Astrocyte of the cerebellum (primary cell): ENCODE results near the gene PPP6R3.

Experiments used
- DNase-seq: peaks from one replicate; pipeline ENCODE4 v3.0.0-alpha.2; 2011; ENCODE audit warnings: low read depth
- H3K4me3 ChIP-seq: 2 replicates; pipeline ENCODE4 v1.5.1; 2011; ENCODE audit warnings: mild to moderate bottlenecking, low read depth, low read length, moderate library complexity
- in situ Hi-C: cut with HindIII; loops from 2 replicates; pipeline ENCODE4 v1.10.0; 2017; ENCODE audit warnings: low sequenced_read_pairs
- TF ChIP-seq, protein P1 (sequence below): IDR thresholded peaks from 2 replicates; pipeline ENCODE4 v1.5.1; 2012; ENCODE audit warnings: low read length, low read depth, moderate library complexity, mild to moderate bottlenecking; ENCODE audit errors: missing control alignments

Gene PPP6R3

DNA sequence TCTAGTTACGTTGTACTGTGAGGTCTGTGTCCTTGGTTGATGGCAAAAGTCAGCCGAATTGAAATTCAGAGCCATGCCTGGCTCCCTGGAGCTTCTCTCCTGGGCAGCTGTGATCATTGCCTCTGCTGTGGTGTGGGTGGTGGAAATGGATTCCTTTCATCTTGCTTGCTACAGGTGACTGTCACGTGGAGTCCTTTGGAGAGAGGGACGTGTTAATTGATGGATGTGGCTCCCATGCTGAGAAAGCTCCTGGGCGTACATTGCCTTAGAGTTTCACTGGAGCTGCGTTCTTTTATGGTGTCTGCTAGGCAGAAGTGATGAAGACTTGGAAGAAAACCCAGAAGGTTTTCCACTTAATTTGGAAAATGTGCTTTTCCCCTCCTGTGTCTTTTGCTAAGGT is 41.9 kb upstream of the PPP6R3 start:
- in situ Hi-C loops: no loop called here
- TF ChIP-seq, protein P1, sequence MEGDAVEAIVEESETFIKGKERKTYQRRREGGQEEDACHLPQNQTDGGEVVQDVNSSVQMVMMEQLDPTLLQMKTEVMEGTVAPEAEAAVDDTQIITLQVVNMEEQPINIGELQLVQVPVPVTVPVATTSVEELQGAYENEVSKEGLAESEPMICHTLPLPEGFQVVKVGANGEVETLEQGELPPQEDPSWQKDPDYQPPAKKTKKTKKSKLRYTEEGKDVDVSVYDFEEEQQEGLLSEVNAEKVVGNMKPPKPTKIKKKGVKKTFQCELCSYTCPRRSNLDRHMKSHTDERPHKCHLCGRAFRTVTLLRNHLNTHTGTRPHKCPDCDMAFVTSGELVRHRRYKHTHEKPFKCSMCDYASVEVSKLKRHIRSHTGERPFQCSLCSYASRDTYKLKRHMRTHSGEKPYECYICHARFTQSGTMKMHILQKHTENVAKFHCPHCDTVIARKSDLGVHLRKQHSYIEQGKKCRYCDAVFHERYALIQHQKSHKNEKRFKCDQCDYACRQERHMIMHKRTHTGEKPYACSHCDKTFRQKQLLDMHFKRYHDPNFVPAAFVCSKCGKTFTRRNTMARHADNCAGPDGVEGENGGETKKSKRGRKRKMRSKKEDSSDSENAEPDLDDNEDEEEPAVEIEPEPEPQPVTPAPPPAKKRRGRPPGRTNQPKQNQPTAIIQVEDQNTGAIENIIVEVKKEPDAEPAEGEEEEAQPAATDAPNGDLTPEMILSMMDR: no peak
- DNase-seq: no peak
- H3K4me3 ChIP-seq: no peak overlapping the region

DNA sequence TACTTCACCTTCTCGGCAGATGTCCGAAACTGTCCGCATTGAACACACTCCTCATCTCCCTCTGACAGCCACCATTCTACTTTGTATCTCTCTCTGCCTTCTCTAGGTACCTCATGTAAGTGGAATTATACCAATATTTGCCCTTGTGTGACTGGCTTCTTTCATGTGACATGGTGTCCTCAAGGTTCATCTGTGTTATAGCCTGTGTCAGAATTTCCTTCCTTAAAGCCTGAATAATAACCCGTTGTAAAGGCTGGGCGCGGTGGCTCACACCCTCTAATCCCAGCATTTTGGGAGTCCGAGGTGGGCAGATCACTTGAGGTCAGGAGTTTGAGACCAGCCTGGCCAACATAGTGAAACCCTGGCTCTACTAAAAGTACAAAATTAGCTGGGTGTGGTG is 40.4 kb upstream of the PPP6R3 start:
- DNase-seq: no peak
- H3K4me3 ChIP-seq: no peak overlapping the region
- in situ Hi-C loops: no loop called here
- TF ChIP-seq, protein P1: no peak

DNA sequence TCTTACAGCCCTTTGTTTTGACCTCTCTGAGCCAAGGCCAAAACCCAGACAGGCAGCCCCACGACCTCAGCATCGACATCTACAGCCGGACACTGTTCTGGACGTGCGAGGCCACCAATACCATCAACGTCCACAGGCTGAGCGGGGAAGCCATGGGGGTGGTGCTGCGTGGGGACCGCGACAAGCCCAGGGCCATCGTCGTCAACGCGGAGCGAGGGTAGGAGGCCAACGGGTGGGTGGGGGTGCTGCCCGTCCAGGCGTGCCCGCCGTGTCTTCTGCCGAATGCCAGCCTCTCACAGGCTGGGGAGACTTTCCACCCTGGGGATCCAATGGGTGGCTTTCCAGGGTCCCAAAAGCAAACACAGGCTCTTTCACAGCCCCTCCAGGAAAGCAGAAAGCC is 37.1 kb upstream of the PPP6R3 start:
- no peak overlapping the region for H3K4me3 ChIP-seq
- in situ Hi-C loops: no loop called here
- no peak for DNase-seq
- TF ChIP-seq, protein P1: no peak

DNA sequence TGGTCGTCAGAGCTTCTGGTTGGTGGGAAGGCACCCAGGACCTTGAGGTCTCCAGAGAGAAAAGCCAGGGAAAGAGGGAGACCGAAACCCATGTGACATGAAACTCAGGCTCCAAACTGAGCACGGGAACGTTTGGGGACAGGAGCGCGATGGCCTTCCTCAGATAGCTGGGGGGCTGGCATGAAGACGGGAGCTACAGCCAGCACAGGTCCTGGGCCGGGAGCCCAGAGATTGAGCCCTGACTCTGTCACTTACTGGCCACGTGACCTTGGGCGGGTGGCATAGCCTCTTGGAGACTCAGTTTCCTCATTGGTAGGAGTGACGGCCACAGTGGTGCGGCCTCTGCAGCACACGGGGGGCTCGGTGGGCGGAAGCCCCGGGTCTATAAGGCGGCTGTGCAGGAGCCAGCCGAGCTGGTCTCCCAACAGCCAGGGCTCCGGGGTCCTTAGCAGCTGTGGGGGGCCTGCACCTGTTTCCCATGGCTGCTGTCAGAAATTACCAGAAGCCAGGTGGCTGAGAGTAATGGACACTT is 36.4 kb upstream of the PPP6R3 start:
- no peak for DNase-seq
- in situ Hi-C loops: no loop called here
- H3K4me3 ChIP-seq: no peak overlapping the region
- TF ChIP-seq, protein P1: no peak

DNA sequence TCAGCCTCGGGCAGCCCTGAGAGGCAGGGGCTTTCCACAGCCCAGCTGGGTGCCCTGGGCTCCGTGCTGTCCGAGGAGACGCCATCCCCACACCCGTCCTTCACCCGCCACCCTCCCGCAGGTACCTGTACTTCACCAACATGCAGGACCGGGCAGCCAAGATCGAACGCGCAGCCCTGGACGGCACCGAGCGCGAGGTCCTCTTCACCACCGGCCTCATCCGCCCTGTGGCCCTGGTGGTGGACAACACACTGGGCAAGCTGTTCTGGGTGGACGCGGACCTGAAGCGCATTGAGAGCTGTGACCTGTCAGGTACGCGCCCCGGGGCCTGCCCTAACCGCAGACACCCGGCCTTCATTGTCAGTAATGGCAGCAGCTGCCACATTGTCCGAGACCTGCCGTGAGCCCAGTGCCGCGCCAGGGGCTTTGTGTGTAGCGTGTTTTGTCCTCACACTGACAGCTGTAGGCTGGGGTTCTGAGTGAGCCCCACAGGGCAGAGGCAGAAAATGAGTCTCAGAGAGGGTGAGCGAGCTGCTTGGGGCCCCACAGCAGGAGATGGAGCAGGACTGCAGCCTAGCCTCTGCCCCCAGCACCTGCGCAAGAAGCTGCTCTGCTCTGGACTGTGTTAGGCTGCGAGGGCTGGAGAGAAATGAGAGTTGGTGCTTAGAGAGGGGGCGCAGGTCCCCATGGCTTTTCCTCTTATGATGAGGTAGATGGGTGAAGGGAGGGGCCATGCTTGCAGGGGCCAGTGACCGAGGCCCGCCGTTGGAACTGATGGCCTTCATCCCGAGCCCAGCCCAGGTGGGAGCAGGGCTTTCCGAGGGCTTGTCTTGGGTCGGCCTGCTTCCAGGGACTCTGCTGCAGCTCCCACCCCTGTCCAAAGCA is 35.3 kb upstream of the PPP6R3 start:
- H3K4me3 ChIP-seq: no peak overlapping the region
- in situ Hi-C loops: no loop called here
- DNase-seq: no peak
- TF ChIP-seq, protein P1: no peak

DNA sequence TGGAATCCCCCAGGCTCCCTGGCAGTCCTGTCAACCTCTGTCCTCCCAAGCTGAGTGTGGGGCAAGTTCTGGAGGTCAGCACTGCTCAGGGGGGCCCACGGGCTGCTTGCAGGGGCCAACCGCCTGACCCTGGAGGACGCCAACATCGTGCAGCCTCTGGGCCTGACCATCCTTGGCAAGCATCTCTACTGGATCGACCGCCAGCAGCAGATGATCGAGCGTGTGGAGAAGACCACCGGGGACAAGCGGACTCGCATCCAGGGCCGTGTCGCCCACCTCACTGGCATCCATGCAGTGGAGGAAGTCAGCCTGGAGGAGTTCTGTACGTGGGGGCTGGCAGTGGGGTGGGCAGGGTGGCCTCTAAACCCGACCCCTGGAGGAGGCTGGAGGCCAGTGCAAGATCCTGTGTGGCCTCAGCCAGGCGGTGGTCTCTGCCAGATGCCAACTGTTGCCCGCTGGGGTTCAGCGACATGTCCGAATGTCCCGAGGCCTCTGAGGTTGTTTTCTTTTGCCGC is 34.6 kb upstream of the PPP6R3 start:
- TF ChIP-seq, protein P1: no peak
- no peak for DNase-seq
- no peak overlapping the region for H3K4me3 ChIP-seq
- in situ Hi-C loops: no loop called here
